ENCODE results near the gene FMOD.
A peak's percentile ranks its signal among the peaks of the same experiment; 100 is the strongest.
"Not testable (repeated sequence)": the region's sequence is repeated elsewhere in the genome, so short reads cannot be mapped to it uniquely, and the experiment has no call there.

The FMOD gene

DNA sequence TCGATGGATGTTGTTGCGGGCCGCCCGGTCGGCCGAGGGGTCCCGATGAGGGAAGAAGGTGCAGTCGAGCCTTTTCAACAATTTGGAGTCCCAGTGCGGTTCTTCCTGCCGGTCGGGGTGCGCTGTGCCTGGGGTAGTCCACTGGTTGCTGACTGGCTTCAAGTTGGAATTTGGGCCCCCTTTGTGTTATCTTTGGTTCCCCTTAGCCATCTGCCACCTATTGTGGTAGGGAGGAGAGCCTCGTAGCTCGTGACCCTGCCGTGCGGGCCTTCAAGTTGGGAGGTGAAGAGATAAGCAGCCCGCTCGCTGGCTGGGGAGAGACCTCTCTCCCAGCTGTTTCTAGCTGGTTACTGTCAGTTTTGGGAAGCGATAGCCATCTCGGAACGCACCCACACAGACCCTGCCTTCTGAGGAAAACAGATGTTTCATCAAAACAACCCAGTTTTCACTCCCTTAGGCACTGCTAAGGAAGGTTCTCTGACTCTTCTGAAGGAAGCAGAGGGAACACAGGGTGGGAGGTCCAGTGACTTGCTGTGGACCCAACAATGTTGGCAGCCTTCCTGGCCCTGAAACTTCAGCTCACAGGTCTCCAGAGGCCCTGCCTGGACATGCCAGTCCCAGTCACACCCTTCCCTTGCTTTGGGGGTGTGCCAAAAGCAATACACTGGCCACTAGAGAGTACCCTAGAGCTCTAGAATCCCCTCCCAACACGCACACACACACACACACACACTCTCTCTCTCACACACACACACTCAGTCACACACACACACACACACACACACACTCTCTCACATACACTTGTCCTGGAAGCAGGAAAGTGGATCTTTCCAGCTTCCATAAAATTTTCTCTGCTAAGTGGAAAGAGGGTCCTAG lies 44.6 kb downstream of the FMOD start:
- DNase-seq (ENCODE audit: low spot score): peak; percentile 64

DNA sequence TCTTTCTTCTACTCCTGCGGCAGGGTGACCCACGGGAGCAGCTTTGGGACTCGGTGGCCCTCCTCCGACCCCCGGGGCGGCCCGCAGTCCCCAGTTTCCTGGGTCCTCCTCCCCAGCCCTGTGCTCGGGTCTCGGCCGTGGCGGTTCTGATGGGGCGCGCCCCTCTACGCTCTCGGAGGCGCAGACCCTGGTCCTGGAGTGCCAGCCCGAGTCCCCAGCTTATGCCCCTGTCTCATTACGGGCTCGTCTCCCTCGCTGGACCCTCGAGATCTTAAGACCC lies 45.2 kb downstream of the FMOD start:
- no peak for DNase-seq (ENCODE audit: low spot score)

DNA sequence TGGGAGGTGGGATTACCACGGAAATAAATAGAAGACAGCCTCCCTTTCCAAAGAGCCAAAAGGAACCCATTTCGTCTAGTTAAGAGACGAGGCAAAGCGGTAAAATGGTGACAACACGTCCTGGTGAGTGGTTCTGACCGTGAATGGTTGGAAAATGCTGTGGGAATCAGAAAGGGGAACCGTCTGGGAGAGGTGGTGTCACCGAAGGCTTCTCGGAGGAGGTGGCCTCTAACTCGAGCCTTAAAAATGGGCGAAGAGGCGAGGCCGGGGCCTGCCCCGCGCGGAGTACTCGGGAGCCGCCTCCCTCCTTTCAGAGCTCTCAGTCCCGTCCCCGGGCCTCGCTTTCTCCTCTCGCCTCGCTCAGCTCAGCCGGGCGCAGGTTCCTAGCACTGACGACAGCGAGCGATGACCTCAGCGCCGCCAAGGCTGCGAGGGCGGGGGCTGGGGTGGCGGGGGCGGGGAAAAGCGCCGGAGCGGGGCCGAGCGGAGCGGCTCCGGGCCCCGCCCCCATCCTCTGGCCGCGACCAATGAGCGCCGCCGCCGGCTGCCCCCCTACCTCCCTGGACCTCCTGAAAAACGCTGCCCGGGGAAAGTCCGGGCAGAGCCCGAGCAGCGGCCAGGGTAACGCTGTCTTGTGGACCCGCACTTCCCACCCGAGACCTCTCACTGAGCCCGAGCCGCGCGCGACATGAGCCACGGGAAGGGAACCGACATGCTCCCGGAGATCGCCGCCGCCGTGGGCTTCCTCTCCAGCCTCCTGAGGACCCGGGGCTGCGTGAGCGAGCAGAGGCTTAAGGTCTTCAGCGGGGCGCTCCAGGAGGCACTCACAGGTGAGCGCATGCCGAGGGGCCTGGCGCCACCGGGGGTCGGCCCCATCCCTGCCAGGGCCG lies 45.8 kb downstream of the FMOD start, which contains the start of gene BTG2:
TSS of gene BTG2 (plus strand) at position 601 of the 890 bp plus-strand sequence. CDS start at position 689, 88 bp downstream.
- DNase-seq (ENCODE audit: low spot score): peak; percentile 93

DNA sequence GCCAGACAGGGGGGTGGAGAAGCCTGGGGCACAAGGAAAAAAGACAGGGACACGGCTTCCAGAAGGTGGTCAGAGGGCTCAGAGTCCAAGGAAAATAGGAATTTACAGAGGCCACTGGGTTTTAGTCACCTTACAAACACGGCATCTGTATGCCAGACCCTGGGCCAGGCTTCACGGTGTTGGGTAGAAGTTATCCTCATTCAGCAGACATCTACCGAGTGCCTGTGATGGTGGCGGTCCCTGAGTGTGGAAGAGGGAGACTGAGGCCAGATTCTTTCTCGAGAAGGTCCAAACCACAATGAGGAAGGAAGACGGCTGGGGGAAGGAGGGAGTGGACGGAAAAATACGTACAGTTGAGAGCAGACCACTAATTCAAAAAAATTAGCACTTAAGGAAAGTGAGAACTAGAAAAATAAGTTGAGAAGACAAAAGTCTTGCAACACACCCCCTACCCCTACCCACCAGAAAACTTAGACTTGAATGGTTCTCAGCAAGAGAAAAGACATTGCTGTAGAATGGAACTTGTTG lies 46.5 kb downstream of the FMOD start:
- no peak for DNase-seq (ENCODE audit: low spot score)

DNA sequence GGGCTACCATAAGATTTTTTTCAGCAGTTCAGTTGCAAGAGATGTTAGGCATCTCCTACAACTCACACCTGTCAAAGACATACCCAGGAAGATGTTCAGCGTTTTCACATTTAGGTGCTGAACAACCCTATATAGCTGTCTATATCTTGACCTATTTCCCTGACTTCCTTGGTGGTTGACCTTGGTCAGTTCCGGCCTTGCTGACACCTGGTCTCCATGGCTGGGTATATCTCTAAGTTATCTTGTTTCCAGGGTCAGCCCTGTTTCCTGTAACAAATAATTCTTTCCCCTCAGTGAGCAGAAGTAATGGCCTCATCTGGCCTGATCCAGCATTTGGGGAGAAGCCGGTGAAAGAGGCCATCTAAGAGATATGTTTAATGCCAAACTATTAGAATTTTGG lies 48.0 kb downstream of the FMOD start:
- DNase-seq (ENCODE audit: low spot score): no peak

DNA sequence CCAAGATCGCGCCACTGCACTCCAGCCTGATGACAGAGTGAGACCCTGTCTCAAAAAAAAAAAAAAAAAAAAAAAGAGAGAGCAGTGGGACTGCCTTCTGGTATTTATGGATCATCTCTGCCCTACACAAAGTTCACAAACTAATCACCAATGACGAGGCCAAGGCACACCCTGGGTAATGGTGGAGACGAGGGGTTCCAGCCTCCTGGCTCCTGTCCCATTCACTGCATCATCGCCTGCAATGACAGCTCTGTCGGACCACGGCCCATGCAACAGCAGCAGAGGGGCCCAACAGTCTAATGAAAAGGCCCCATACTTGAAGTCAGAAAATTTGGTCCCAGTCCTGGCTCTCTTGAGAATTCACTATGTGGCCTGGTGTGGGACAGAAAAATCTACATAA lies 48.5 kb downstream of the FMOD start:
- no peak for DNase-seq (ENCODE audit: low spot score)

DNA sequence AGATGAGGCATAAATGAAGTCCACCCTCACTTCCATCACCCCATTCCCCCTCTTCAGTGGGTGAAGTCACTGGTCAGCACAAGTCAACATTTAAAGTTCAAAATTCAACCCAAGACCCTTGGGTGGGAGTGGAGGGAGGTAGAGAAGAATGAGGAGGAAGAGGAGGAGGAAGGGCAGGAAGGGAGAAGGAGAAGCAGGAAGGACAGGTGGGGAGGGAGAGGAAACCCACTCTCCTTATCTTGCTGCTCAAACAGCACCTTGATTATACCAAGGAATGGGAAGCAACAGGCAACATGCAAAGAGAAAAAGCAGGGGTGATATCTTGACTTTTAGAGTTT lies 49.6 kb downstream of the FMOD start:
- no peak for DNase-seq (ENCODE audit: low spot score)

DNA sequence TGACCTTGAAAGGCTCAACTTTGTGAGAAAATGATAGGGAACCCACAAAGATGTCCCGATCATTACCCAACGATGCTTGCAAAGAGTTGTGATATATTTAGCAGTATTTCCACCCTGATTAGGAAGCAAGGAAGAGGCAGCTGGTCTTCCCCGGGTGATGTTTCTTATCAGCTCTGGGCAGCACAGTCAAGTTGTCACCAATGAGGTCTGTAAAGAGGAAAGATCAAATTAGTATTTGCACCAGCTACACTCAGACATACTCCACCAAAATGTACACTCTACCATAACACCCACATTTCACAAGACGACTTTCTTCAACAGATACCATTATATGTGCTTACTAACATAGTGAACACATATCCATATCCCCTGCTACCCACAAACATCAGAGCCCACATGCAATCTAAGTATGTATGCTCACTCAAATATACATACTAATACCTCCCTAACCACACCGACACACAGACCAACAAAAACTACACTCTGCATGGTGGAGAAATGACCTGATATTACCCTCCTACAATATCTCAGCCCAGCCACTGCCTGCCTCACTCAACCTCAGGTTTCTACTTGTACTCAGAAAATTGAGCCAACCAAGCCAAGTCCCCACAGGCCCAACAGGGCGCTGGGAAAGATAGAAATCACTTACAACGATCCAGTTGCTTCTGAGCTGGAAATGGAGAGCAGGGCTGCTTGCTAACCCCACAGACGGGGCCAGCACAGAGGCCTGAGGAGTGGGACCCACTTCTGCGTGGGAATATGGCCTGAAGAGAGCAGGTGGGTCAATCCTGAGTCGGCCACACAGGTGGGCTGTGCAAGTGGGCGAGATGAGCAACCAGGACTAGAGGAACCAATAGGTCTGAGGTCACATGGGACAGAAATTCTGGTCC lies 50.2 kb downstream of the FMOD start:
- DNase-seq (ENCODE audit: low spot score): no peak

DNA sequence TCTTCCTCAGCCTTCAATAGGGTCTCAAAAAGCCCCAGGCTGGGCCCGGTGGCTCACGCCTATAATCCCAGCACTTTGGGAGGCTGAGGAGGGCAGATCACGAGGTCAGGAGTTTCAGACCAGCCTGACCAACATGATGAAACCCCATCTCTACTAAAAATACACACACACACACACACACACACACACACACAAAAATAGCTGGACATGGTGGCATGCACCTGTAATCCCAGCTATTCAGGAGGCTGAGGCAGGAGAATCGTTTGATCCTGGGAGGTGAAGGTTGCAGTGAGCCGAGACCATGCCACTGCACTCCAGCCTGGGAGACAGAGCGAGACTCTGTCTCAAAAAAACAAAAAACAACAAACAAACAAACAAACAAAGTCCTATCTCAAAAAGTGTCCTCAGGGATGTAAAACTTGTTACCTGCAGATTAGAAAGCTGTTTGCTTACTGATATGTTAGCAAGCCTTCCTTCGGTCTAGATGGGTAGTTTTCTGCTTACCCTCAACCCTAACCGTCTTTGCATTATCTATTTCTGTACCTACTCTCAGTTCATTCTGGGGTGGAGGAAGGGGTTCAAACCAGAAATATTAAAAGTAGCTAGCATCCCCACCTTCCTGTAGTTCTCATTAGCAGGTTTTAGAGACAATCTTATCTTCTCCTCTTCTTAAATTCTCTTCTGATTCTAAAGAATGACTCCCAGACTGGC lies 51.0 kb downstream of the FMOD start:
- not testable (repeated sequence) for DNase-seq (ENCODE audit: low spot score)

DNA sequence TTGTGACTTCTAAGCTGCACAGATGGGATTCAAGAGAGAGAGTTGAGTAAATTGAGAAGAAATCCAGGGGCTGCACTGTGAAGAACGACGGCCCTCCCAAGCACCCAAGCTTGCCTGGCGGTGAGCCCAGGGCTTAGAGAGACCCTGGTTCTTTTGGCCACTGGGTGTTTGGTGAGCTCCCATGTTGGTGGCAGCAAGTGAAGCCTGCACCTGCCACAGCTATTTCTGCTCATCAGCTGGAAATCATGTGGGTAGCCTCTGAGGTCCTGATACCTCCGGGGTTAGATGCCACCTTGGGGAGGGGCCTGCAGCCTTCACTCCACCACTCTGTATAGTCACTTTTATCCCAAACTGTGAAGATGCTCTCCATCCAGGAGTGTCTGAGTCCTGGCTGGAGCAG lies 51.8 kb downstream of the FMOD start:
- no peak for DNase-seq (ENCODE audit: low spot score)

DNA sequence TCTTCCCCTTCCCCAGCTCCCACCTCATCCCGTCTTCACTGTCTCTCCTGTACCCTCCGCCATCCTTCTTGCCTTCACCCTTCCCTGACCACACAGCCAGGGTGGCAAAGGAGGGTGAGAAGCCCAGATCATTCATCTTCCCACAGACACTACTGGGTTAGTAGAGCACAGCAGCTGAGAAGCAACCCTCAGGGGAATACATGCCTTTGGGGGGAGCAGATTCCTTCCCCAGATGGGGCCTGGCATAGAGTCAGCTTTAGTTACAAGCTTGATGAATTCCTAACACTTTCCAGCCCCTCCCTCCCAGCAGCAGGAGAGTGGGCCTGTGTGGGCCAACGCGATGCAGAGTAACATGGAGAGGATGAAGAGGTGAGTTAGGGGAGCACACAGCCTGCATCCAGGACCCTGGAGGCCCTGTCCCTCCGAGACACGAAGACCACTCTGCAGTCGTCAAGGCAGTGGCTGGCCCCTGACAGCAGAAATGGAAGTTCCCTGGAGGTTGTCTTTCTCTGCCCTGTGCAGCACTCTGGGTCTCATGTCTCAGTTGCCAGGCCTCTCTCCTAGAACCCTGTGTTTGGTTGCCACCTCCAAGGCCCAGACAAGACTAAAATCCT lies 54.4 kb downstream of the FMOD start:
- DNase-seq (ENCODE audit: low spot score): no peak

DNA sequence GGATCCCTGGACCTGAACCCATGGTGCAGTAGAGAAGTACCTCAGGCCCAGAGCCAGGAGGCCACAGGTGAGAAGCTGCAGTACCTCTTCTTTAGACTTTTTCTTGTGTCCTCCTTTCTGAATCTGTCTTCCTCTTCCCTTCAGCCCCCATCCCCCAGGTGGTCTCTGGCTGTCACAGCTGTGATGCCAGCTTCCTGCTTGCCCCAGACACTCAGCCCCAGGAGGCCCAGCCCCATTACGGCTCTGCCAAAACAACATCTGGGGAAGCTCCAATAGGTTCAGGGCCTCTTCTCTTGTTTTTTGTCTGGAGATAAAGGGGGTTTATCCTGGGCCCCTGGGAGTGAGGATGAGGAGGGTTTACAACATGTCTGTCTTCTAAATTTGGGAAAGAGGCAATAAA lies 55.1 kb downstream of the FMOD start:
- no peak for DNase-seq (ENCODE audit: low spot score)

DNA sequence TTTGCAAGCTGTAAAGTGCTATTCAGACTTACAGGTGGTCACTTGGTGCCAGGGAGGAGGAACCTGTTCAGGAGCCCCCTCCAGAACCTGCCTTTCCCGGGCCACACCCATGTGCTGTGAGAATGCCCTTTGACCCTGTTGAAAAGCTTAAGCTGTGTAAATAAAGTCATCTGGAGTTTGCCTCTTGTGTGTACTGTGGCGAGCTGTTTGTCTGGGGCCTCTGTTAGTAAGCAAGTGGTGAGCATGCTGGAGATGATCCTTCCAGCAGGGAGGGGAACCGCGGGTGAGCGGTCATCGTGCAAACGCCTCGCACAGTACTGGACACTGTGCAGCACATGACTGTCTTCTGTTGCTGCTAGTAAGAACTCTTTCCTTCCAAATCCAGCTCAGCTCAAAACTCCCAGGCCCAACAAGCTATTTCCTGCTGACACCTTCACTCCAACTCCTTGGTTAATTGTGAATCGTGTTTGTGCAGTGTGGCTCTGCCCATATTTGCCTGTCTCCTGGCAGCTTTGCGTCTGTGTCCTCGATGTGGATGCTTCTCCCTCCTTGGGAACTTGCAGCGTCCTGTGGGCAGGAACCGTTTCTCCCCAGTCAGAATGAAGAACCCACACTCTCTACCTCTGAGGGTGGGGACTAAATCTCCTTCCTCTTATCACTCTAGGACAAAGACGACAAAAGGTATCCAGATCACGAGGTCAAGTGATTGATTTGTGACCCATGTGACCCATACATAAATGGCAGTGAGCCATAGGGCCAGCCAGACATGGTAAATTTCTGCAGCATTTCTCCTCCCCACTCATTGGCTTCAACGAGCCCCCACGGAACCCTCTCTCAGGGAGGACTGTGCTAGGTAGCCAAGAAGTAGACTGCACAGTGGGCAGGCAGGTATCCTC lies 59.5 kb downstream of the FMOD start:
- no peak for DNase-seq (ENCODE audit: low spot score)
